Measurements from ENCODE around the gene DMPK. TPM values are rescaled to one million over a fixed set of nuclear protein-coding genes. Genes with fewer than 3 reads are reported as not detected.

The DMPK gene
- total and polyA plus RNA-seq, 9 of the 15 experiments (the other 6 are each of a cell fraction or from before 2014, with no cell fraction given) = 0.24 to 31.3 (median 7.3) TPM

DNA sequence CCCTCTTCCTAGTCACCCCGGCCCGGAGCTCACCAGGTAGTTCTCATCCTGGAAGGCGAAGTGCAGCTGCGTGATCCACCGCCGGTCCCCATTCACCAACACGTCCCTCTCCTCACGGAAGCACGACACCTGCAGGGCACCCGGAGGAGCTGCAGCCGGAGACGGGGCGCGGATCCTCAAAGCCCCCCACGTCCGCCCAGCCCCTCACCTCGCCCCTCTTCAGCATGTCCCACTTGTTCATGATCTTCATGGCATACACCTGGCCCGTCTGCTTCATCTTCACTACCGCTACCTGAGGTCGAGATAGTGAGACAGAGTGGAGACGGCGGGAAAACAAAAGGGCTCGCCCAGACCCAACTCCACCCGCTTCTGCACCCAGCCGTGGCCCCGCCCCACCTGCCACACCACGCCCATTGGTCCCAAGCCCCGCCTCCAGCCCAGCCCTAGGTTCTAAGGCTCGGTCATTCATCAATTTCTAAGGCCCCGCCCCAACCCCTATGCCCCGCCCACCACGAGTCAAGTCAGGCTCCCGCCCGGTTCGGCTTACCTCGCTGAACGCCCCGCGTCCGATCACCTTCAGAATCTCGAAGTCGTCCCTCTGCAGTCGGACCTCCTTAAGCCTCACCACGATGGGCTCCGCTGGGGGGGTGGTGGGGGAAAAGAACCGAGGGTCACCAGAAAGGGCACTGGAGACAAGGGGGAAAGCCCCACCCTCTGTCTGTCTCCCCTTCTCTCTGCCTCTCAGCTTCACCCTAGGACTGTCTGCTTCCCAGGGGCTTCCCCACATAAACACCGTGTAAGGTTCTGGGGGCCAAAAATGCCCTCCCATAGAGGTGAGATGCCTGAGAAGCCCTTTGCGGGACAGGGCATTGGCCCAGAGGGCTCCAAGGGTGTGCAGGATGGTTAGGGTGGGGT lies 2.8 kb downstream of the DMPK start (continued):
- TF ChIP-seq SAFB (IDR thresholded peaks at IDR 0.05; ENCODE audit: borderline replicate concordance, low read depth, low read length) (no peak), ZNF764 (CRISPR knock-in tag; IDR thresholded peaks at IDR 0.05; ENCODE audit: low read depth) (no peak), ZNF24 (IDR thresholded peaks at IDR 0.05) (no peak), RB1 (IDR thresholded peaks at IDR 0.05; ENCODE audit: low read depth) (peak; percentile 99), BCL6 (CRISPR knock-in tag; IDR thresholded peaks at IDR 0.05) (no peak), CXXC5 (CRISPR knock-in tag; IDR thresholded peaks at IDR 0.05) (peak; percentile 63), PHB2 (IDR thresholded peaks at IDR 0.05; ENCODE audit: low read depth) (no peak), SREBF2 (CRISPR knock-in tag; IDR thresholded peaks at IDR 0.05) (no peak), NCOA1 (IDR thresholded peaks at IDR 0.05; ENCODE audit: low read depth) (no peak), FOXJ2 (tag; IDR thresholded peaks at IDR 0.05) (no peak), GABPA (tag; conservative IDR thresholded peaks at IDR 0.05; ENCODE audit: low read depth) (no peak), YBX1 (IDR thresholded peaks at IDR 0.05) (no peak), ZNF175 (CRISPR knock-in tag; IDR thresholded peaks at IDR 0.05; ENCODE audit: low read depth) (no peak), MLX (CRISPR knock-in tag; conservative IDR thresholded peaks at IDR 0.05) (no peak), BMI1 (IDR thresholded peaks at IDR 0.05; ENCODE audit: low read length) (no peak), CBX2 (IDR thresholded peaks at IDR 0.05; ENCODE audit: insufficient read depth, low read length, poor library complexity, severe bottlenecking) (no peak), KDM1A (IDR thresholded peaks at IDR 0.05) (no peak), BCOR (IDR thresholded peaks at IDR 0.05) (no peak), PHTF2 (CRISPR knock-in tag; IDR thresholded peaks at IDR 0.05) (no peak), SIN3B (IDR thresholded peaks at IDR 0.05; ENCODE audit: low read depth) (peak; percentile 52; the same call in 1 of the 2 replicates)
- TF ChIP-seq, protein P1, sequence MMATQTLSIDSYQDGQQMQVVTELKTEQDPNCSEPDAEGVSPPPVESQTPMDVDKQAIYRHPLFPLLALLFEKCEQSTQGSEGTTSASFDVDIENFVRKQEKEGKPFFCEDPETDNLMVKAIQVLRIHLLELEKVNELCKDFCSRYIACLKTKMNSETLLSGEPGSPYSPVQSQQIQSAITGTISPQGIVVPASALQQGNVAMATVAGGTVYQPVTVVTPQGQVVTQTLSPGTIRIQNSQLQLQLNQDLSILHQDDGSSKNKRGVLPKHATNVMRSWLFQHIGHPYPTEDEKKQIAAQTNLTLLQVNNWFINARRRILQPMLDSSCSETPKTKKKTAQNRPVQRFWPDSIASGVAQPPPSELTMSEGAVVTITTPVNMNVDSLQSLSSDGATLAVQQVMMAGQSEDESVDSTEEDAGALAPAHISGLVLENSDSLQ (IDR thresholded peaks at IDR 0.05) = peak; percentile 94
- TF ChIP-seq, protein P2, sequence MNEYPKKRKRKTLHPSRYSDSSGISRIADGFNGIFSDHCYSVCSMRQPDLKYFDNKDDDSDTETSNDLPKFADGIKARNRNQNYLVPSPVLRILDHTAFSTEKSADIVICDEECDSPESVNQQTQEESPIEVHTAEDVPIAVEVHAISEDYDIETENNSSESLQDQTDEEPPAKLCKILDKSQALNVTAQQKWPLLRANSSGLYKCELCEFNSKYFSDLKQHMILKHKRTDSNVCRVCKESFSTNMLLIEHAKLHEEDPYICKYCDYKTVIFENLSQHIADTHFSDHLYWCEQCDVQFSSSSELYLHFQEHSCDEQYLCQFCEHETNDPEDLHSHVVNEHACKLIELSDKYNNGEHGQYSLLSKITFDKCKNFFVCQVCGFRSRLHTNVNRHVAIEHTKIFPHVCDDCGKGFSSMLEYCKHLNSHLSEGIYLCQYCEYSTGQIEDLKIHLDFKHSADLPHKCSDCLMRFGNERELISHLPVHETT (CRISPR knock-in tag; conservative IDR thresholded peaks at IDR 0.05 in 1 of 2, IDR thresholded peaks at IDR 0.05 in 1 of 2) = no peak
- TF ChIP-seq, protein P3, sequence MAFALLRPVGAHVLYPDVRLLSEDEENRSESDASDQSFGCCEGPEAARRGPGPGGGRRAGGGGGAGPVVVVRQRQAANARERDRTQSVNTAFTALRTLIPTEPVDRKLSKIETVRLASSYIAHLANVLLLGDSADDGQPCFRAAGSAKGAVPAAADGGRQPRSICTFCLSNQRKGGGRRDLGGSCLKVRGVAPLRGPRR (CRISPR knock-in tag; IDR thresholded peaks at IDR 0.05) = no peak

Data from K562 (cell line).